Middle frontal gyrus (tissue), 1 donor: ENCODE measurements around the gene TTYH3.
"Not testable (repeated sequence)": the region's sequence is repeated elsewhere in the genome, so short reads cannot be mapped to it uniquely, and the experiment has no call there.

ENCODE experiments used
- DNase-seq: peaks from one replicate; pipeline ENCODE4 v3.0.0-alpha.2; 2015; ENCODE audit warnings: low spot score; ENCODE audit errors: extremely low spot score

Gene TTYH3

GRCh38 chr7:2681929-2682799, 50.4 kb downstream of the TTYH3 start:
- peak; percentile 85 for DNase-seq

- no peak for DNase-seq
Measured at GRCh38 chr7:2684501-2684900, 52.7 kb downstream of the TTYH3 start.

- no peak for DNase-seq
Measured at GRCh38 chr7:2686101-2686500, 54.3 kb downstream of the TTYH3 start.

GRCh38 chr7:2687338-2687869, 55.6 kb downstream of the TTYH3 start:
- DNase-seq = no peak

GRCh38 chr7:2687881-2688318, 56.1 kb downstream of the TTYH3 start, which contains the start of gene AMZ1:
TSS of gene AMZ1 (plus strand) at chr7:2688202. CDS start at chr7:2700452, 12,250 bp downstream.
- DNase-seq = no peak

GRCh38 chr7:2688409-2689342, 56.9 kb downstream of the TTYH3 start:
- DNase-seq = peak; percentile 35

- DNase-seq = no peak
Measured at GRCh38 chr7:2689343-2689847, 57.6 kb downstream of the TTYH3 start.

- no peak for DNase-seq
Measured at GRCh38 chr7:2689951-2690705, 58.3 kb downstream of the TTYH3 start.

- no peak for DNase-seq
Measured at GRCh38 chr7:2691011-2691707, 59.4 kb downstream of the TTYH3 start.

- DNase-seq = not testable (repeated sequence)
Measured at GRCh38 chr7:2691932-2692439, 60.2 kb downstream of the TTYH3 start.

GRCh38 chr7:2692543-2692942, 60.8 kb downstream of the TTYH3 start:
- DNase-seq = no peak

- DNase-seq = not testable (repeated sequence)
Measured at GRCh38 chr7:2693420-2694121, 61.8 kb downstream of the TTYH3 start.

- not testable (repeated sequence) for DNase-seq
Measured at GRCh38 chr7:2694122-2694436, 62.3 kb downstream of the TTYH3 start.

GRCh38 chr7:2698581-2699288, 66.9 kb downstream of the TTYH3 start:
- no peak for DNase-seq

GRCh38 chr7:2699289-2699620, 67.5 kb downstream of the TTYH3 start:
- no peak for DNase-seq

GRCh38 chr7:2700141-2700850, 68.5 kb downstream of the TTYH3 start:
- DNase-seq = no peak

- DNase-seq = no peak
Measured at GRCh38 chr7:2701424-2701823, 69.6 kb downstream of the TTYH3 start.
